ENCODE measurements around the gene HGF.

GRCh38 chr7:81761031-81761430 is 8.8 kb downstream of the HGF start:
- TF ChIP-seq, protein P1, sequence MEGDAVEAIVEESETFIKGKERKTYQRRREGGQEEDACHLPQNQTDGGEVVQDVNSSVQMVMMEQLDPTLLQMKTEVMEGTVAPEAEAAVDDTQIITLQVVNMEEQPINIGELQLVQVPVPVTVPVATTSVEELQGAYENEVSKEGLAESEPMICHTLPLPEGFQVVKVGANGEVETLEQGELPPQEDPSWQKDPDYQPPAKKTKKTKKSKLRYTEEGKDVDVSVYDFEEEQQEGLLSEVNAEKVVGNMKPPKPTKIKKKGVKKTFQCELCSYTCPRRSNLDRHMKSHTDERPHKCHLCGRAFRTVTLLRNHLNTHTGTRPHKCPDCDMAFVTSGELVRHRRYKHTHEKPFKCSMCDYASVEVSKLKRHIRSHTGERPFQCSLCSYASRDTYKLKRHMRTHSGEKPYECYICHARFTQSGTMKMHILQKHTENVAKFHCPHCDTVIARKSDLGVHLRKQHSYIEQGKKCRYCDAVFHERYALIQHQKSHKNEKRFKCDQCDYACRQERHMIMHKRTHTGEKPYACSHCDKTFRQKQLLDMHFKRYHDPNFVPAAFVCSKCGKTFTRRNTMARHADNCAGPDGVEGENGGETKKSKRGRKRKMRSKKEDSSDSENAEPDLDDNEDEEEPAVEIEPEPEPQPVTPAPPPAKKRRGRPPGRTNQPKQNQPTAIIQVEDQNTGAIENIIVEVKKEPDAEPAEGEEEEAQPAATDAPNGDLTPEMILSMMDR (IDR thresholded peaks at IDR 0.05) = no peak
- no peak for TF ChIP-seq EZH2 (IDR thresholded peaks at IDR 0.05)
- TF ChIP-seq EZH2phosphoT487 (IDR thresholded peaks at IDR 0.05) = no peak

All from neural progenitor cell (in vitro differentiated cells).